GM12801 (cell line): ENCODE measurements around the gene TES.

Experiments
- TF ChIP-seq, protein P1 (sequence below): IDR thresholded peaks from one replicate; pipeline ENCODE4 v1.5.1; 2011; ENCODE audit warnings: control low read depth; ENCODE audit not compliant: insufficient read length; ENCODE audit errors: extremely low read depth

The TES gene

DNA sequence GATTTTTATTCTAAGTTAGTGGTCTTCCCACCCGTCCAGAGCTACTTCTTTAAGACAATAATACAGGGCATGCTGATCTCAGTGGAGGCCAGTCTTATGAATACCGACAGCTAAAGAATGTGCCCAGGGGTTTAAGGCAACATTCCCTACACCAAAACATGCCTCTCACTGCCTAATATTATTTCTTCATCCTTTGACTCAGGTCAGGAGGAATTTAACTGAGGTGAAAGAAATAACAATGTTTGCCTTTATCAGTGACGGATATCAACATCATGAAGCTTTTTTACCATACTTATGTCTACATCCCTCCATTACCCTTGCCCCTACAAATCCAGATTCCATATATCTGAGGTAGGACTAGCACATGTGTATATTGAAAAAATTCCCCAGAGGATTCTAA, 33.3 kb upstream of the TES start:
- TF ChIP-seq, protein P1, sequence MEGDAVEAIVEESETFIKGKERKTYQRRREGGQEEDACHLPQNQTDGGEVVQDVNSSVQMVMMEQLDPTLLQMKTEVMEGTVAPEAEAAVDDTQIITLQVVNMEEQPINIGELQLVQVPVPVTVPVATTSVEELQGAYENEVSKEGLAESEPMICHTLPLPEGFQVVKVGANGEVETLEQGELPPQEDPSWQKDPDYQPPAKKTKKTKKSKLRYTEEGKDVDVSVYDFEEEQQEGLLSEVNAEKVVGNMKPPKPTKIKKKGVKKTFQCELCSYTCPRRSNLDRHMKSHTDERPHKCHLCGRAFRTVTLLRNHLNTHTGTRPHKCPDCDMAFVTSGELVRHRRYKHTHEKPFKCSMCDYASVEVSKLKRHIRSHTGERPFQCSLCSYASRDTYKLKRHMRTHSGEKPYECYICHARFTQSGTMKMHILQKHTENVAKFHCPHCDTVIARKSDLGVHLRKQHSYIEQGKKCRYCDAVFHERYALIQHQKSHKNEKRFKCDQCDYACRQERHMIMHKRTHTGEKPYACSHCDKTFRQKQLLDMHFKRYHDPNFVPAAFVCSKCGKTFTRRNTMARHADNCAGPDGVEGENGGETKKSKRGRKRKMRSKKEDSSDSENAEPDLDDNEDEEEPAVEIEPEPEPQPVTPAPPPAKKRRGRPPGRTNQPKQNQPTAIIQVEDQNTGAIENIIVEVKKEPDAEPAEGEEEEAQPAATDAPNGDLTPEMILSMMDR: no peak

DNA sequence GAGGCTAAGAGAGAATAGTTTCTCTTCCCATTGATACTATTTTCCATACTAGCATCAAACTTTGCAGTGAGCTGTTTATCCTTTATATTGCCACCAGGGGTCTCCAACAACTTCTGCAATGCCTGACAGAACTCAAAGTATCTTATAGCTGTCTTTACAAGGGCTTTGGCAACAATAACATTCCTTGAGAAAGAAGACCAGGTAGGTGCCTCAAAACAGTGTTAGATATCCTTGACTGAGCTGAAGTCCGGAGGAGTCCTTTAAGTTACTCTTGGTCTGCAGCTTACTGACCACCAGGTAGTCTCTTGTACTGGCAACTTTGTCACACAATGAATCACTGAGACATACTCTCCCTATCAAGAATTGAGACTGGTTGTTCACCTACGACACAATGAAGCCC, 30.0 kb upstream of the TES start:
- TF ChIP-seq, protein P1: no peak

DNA sequence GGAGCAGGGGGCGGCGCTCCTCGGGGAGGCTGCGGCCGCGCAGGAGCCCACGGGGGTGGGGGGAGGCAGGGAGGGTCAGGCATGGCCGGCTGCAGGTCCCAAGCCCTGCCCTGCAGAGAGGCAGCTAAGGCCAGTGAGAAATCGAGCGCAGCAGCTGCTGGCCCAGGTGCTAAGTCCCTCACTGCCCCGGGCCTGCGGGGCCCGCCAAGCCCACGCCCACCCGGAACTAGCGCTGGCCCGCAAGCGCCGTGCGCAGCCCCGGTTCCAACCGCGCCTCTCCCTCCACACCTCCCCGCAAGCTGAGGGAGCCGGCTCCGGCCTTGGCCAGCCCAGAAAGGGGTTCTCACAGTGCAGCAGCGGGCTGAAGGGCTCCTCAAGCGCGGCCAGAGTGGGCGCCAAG, 28.3 kb upstream of the TES start:
- TF ChIP-seq, protein P1: no peak

DNA sequence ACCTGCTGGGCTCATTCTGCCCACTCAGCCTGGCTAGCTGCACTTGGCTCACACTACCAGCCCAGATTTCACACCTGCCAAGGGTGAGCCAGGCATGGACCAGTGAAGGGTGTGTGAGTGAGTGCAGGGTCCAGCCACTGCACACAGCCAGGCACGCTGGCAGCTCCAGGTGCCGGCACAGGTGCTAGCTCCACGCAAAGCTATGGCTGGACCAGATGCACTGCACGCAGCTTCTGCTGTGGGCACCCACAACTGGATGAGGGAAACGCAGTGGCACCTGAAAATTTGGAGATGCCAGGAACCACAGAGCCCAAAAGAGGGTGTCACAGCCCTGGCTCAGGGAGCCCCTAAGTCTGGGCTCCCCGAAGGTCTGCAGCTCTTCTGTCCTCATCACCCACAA, 24.9 kb upstream of the TES start:
- TF ChIP-seq, protein P1: no peak

DNA sequence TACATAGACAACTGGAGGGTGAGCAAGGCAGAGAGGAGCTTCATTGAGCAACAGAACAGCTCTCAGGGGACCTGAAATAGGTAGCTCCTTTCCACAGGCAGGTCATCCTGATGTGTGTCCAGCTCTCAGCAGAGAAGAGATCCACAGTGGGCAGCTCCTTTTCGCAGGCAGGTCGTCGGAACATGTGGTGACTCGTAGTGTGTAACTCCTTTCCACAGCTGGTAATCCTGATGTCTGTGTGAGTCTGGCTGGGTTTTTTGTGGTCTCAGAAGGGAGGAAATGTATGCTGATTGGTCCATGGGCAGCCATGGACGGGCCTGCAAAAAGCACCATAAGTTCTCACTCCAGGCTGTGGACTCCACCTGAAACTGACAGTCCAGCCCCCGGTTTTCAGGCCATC, 24.4 kb upstream of the TES start:
- TF ChIP-seq, protein P1: no peak

DNA sequence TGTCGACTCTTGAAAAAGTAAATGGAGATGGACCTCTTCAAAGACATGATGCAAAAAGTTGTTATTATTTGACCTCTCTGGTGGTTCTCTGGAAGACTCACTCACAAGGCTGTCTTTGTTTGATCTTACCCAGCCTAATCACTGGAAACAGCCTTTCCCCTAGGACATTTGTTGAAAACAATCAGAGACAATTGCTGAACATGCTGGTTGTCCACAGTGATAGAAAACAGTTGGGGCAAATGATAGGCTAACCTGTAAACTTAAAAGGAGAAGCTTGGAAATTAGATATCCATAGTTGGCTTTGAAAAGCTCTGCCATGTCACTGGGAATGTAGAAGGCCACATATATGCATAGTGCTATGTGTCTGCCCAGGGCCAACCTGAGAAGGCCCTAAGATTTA, 22.9 kb upstream of the TES start:
- TF ChIP-seq, protein P1: no peak

DNA sequence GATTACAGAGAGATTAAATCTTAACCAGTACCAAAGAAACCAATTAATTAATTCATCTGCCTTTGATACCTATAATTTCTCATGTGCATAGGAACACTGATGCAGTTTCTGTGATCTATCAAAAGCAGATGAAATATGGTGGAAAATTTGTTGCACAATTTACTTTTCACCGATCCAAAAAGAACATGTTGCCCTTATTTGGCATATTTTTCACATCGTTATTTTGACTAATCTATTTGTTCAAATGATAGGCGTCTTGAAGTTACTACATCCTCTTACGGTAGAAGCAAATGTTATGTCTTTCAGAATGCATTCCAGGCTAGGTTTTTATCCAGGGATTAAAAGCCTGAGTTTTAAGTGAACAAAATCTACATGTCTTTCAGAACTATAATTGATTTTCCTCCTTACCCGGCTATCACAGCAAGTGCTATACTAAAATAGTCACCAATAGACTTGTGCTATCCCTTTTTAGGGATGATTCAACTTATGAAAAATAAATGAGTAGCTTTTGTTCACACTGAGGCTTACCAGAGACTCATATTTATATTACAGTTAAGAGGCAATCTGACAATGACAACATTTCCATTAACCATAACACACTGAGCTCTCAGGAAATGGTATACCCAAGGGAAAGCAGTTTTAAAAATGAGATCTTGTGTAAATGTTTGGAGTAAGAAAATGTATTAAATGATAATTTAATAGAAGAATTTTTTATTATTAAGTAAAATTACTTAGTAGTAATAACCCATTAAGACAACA, 16.8 kb upstream of the TES start:
- TF ChIP-seq, protein P1: no peak
